SK-N-SH (cell line): ENCODE results near the gene CYP4B1.

Experiments used
- ELF1 ChIP-seq: IDR thresholded peaks from 2 replicates; pipeline ENCODE4 v1.4.0; 2012
- FOSL2 ChIP-seq: IDR thresholded peaks from 2 replicates; pipeline ENCODE4 v1.4.0; 2012; ENCODE audit warnings: low read depth, mild to moderate bottlenecking, moderate library complexity, borderline replicate concordance
- FOXJ3 ChIP-seq: sonication (generic); formaldehyde crosslinking; IDR thresholded peaks from 2 replicates; pipeline ENCODE4 v1.5.1; 2020; ENCODE audit warnings: mild to moderate bottlenecking, missing genetic modification reagents
- GABPA ChIP-seq: IDR thresholded peaks from 2 replicates; pipeline ENCODE4 v1.4.0; 2012; ENCODE audit warnings: low read depth, mild to moderate bottlenecking
- GATA2 ChIP-seq: sonication (generic); formaldehyde crosslinking; IDR thresholded peaks from 2 replicates; pipeline ENCODE4 v1.5.0; 2020; ENCODE audit warnings: mild to moderate bottlenecking, missing genetic modification reagents
- JUND ChIP-seq: IDR thresholded peaks from 2 replicates; pipeline ENCODE4 v1.4.0; 2012
- POLR2AphosphoS5 ChIP-seq: IDR thresholded peaks from 2 replicates; pipeline ENCODE4 v1.6.1; 2012; ENCODE audit warnings: low read depth, low read length
- RAD21 ChIP-seq: IDR thresholded peaks from 2 replicates; pipeline ENCODE4 v1.6.1; 2012; ENCODE audit warnings: mild to moderate bottlenecking, low read length
- SIN3A ChIP-seq: IDR thresholded peaks from 2 replicates; pipeline ENCODE4 v1.6.1; 2012; ENCODE audit warnings: low read depth, mild to moderate bottlenecking, low read length, moderate library complexity, borderline replicate concordance
- TAF1 ChIP-seq: IDR thresholded peaks from 2 replicates; pipeline ENCODE4 v1.6.1; 2012; ENCODE audit warnings: low read depth, mild to moderate bottlenecking, low read length, moderate library complexity, borderline replicate concordance
- USF2 ChIP-seq: fragments of 150-350 bp; IDR thresholded peaks from 2 replicates; pipeline ENCODE4 v1.6.1; 2017; ENCODE audit warnings: antibody characterized with exemption, low read length, low read depth, borderline replicate concordance
- ZBTB33 ChIP-seq: IDR thresholded peaks from 2 replicates; pipeline ENCODE4 v1.4.0; 2012; ENCODE audit warnings: low read depth, borderline replicate concordance
- TF ChIP-seq, protein P1 (sequence below): fragments of 200-600 bp; sonication (generic); IDR thresholded peaks from 2 replicates; pipeline ENCODE4 v1.6.1; 2017; ENCODE audit warnings: antibody characterized with exemption, mild to moderate bottlenecking, moderate library complexity
- TF ChIP-seq, protein P2 (sequence below): IDR thresholded peaks from 2 replicates; pipeline ENCODE4 v1.6.1; 2012; ENCODE audit warnings: mild to moderate bottlenecking, low read depth, low read length, moderate library complexity

- TF ChIP-seq, protein P1, sequence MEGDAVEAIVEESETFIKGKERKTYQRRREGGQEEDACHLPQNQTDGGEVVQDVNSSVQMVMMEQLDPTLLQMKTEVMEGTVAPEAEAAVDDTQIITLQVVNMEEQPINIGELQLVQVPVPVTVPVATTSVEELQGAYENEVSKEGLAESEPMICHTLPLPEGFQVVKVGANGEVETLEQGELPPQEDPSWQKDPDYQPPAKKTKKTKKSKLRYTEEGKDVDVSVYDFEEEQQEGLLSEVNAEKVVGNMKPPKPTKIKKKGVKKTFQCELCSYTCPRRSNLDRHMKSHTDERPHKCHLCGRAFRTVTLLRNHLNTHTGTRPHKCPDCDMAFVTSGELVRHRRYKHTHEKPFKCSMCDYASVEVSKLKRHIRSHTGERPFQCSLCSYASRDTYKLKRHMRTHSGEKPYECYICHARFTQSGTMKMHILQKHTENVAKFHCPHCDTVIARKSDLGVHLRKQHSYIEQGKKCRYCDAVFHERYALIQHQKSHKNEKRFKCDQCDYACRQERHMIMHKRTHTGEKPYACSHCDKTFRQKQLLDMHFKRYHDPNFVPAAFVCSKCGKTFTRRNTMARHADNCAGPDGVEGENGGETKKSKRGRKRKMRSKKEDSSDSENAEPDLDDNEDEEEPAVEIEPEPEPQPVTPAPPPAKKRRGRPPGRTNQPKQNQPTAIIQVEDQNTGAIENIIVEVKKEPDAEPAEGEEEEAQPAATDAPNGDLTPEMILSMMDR: no peak
- TF ChIP-seq RAD21 (no peak), FOSL2 (no peak), TAF1 (no peak), FOXJ3 (CRISPR knock-in tag) (no peak), POLR2AphosphoS5 (no peak), ELF1 (no peak), JUND (no peak), ZBTB33 (no peak), SIN3A (no peak), GABPA (no peak), GATA2 (CRISPR knock-in tag) (no peak), USF2 (no peak)
- TF ChIP-seq, protein P2, sequence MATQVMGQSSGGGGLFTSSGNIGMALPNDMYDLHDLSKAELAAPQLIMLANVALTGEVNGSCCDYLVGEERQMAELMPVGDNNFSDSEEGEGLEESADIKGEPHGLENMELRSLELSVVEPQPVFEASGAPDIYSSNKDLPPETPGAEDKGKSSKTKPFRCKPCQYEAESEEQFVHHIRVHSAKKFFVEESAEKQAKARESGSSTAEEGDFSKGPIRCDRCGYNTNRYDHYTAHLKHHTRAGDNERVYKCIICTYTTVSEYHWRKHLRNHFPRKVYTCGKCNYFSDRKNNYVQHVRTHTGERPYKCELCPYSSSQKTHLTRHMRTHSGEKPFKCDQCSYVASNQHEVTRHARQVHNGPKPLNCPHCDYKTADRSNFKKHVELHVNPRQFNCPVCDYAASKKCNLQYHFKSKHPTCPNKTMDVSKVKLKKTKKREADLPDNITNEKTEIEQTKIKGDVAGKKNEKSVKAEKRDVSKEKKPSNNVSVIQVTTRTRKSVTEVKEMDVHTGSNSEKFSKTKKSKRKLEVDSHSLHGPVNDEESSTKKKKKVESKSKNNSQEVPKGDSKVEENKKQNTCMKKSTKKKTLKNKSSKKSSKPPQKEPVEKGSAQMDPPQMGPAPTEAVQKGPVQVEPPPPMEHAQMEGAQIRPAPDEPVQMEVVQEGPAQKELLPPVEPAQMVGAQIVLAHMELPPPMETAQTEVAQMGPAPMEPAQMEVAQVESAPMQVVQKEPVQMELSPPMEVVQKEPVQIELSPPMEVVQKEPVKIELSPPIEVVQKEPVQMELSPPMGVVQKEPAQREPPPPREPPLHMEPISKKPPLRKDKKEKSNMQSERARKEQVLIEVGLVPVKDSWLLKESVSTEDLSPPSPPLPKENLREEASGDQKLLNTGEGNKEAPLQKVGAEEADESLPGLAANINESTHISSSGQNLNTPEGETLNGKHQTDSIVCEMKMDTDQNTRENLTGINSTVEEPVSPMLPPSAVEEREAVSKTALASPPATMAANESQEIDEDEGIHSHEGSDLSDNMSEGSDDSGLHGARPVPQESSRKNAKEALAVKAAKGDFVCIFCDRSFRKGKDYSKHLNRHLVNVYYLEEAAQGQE: no peak
These were observed 23.5 kb downstream of the CYP4B1 start for GRCh38 chr1:46822248-46822826.
